Central memory CD8-positive, alpha-beta T cell (primary cell): ENCODE data around the gene SHISA7.
"Not testable (repeated sequence)": the region's sequence is repeated elsewhere in the genome, so short reads cannot be mapped to it uniquely, and the experiment has no call there.

ENCODE experiments used
- ATAC-seq: fragments of 150-1000 bp; cut with Tn5 transposase; replicated peaks from 2 replicates; pipeline ENCODE4 v1.10.0; 2022; ENCODE audit warnings: mild to moderate bottlenecking, moderate FRiP score, moderate number of reproducible peaks; ENCODE audit not compliant: poor library complexity, severe bottlenecking; ENCODE audit errors: extremely low read depth
- DNase-seq, 2 donors: peaks; one replicate each; pipeline ENCODE4 v3.0.0; 2021; ENCODE audit warnings: low spot score in 2 of 2
- H3K27ac Mint-ChIP-seq: one replicate; pipeline ENCODE4 v1.8.0; 2022; ENCODE audit warnings: low read depth, mild to moderate bottlenecking, moderate library complexity, mixed read lengths
- H3K27me3 Mint-ChIP-seq: one replicate; pipeline ENCODE4 v1.8.0; 2022; ENCODE audit warnings: mixed read lengths
- H3K36me3 Mint-ChIP-seq: one replicate; pipeline ENCODE4 v1.8.0; 2022; ENCODE audit warnings: mild to moderate bottlenecking, moderate library complexity, mixed read lengths; ENCODE audit not compliant: insufficient read depth
- H3K4me1 Mint-ChIP-seq: one replicate; pipeline ENCODE4 v1.8.0; 2022; ENCODE audit warnings: mixed read lengths
- H3K4me3 Mint-ChIP-seq: one replicate; pipeline ENCODE4 v1.8.0; 2022; ENCODE audit warnings: mild to moderate bottlenecking, moderate library complexity, mixed read lengths
- H3K9me3 Mint-ChIP-seq: one replicate; pipeline ENCODE4 v1.8.0; 2022; ENCODE audit warnings: mixed read lengths

The SHISA7 gene

DNA sequence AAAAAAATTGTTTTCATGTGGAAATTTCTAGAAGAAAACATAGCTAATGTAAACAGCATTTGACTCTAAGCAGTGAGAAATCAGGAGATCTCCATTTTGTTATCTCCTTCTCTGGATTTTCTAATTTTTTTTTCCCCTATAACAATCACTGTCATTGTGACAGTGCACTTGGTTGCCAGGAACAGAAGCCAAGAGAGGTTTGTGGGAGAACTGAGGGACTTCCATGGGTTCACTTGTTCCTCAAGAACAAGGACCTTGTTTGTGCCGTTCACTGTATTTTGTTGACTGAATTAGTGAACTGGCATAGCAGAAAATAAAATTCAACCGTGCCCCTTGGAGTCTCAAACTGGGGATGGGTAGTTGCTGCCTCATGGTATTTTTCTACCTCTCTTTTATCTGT lies 17.1 kb downstream of the SHISA7 start:
- ATAC-seq (no peak), DNase-seq (no peak)
- Mint-ChIP-seq H3K27me3 (peaks cover 45% of the 10 kb centered on the region), H3K4me3 (no peak overlapping the region), H3K9me3 (no peaks in the 10 kb centered on the region), H3K36me3 (peaks cover 1% of the 10 kb centered on the region), H3K4me1 (peaks cover 6% of the 10 kb centered on the region), H3K27ac (no peak overlapping the region)

DNA sequence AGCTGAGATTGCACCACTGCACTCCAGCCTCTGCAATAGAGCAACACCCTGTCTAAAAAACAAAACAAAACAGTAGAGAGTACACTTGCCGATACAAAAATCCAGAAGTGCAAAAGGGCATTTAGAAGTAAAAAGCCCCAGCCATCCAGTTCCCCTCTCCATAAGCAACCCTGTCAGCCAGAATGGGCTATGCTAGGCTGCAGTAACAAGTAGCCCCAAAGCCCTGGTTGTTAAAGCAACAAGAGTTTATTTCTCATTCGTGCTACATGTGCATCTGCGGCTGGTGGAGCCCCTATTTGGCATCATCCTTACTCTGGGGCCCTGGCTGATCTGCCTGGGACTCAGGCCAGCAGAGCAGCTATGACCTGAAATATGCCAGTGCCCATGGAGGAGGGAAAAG lies 18.6 kb downstream of the SHISA7 start:
- Mint-ChIP-seq H3K36me3 (peaks cover 1% of the 10 kb centered on the region), H3K4me3 (no peak overlapping the region), H3K27me3 (peaks cover 29% of the 10 kb centered on the region), H3K4me1 (peaks cover 6% of the 10 kb centered on the region), H3K27ac (no peak overlapping the region), H3K9me3 (no peaks in the 10 kb centered on the region)
- ATAC-seq (no peak), DNase-seq (no peak)

DNA sequence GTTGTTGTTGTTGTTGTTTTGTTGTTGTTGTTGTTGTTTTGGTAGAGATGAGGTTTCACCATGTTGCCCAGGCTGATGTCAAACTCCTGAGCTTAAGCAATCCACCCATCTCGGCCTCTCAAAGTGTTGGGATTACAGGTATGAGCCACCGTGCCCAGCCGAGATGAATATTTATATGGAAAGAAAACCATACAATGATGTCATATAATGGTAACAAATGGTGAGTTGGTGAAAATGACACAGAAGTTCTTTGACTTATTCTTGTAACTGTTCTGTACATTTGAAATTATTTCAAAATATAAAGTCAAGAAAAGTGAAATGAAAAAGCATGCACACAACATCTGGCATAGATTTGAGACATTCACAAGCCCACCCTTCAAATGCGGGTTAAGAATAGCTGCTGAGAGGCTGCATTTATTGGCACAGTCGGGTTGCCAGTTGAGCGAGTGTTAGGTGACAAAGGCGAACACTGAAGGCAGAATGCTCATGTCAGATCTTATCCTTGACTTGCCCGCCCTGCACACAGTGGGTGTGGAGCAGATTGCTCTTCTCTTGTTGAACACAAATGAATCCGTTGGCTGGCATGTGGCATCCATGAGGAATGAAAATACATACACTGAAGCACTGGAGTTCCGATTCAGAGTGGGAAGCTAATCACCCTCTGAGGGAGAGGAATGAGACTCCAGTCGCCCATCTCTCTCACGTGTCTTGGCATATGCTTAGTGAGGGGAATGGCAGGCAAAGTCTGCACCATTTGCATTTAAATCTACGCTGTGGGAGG lies 19.7 kb downstream of the SHISA7 start:
- ATAC-seq (no peak), DNase-seq (no peak)
- Mint-ChIP-seq H3K27ac (no peak overlapping the region), H3K4me1 (peaks cover 7% of the 10 kb centered on the region), H3K9me3 (no peaks in the 10 kb centered on the region), H3K27me3 (peaks cover 18% of the 10 kb centered on the region), H3K36me3 (peaks cover 1% of the 10 kb centered on the region), H3K4me3 (no peak overlapping the region)

DNA sequence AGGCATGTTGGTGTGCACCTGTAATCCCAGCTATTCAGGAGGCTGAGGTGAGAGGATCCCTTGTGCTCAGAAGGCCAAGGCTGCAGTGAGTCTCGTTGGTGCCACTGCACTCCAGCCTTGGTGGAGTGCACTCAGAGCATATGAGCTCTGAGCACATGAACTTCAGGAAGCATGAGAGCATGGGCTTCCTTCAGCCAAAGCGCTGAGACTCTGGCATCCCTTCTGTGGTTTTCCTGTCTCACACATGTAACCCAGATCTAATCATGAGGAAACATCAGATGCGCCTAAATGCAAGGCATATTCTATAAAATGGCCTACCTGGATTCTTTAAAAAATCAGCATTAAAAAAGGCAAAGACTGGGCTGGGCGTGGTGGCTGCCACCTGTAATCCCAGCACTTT lies 21.8 kb downstream of the SHISA7 start:
- peak in 1 of 2 donors; percentile 54 for DNase-seq

DNA sequence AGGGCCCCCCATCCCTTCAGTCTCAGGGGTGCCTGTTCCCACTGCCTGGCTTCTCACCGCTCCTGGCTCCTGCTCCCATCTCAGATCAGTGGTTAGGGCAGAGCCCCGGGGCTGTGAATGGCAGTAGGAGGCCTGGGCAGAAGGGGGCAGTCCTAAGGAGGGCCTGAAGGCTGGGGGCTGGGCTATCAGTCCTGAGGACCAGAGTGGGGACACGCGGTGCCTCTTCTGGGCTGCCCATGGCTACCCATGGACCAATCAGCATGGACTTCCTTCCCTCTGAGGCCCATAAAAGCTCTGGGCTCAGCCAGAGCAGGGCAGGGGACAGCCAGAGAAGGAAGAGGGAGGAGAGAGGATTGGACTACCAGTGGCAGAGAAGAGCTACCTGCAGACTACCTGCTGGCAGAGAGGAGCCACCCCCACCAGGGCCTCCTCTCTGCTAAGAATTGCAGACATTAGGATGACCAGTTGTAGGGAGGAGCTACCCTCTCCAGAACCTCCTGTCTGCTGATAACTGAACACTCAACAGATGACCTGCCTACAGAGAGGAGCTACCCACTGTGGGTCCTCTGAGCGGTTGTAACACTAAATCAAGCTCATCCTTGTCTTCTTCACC lies 23.4 kb downstream of the SHISA7 start:
- H3K4me1 Mint-ChIP-seq: peaks cover 11% of the 10 kb centered on the region
- H3K27me3 Mint-ChIP-seq: peaks cover 4% of the 10 kb centered on the region
- H3K27ac Mint-ChIP-seq: no peak overlapping the region
- H3K36me3 Mint-ChIP-seq: peaks cover 1% of the 10 kb centered on the region
- H3K9me3 Mint-ChIP-seq: no peaks in the 10 kb centered on the region
- H3K4me3 Mint-ChIP-seq: no peak overlapping the region
- DNase-seq (no peak), ATAC-seq (no peak)

More for the DNA sequence above, 21.8 kb downstream of the SHISA7 start:
- not testable (repeated sequence) for H3K36me3 Mint-ChIP-seq, H3K9me3 Mint-ChIP-seq
- Mint-ChIP-seq H3K27ac (peak overlapping the region; percentile 92), H3K4me1 (peaks cover 11% of the 10 kb centered on the region), H3K4me3 (peak overlapping the region; percentile 54), H3K27me3 (peaks cover 15% of the 10 kb centered on the region)
- ATAC-seq: peak; percentile 98

DNA sequence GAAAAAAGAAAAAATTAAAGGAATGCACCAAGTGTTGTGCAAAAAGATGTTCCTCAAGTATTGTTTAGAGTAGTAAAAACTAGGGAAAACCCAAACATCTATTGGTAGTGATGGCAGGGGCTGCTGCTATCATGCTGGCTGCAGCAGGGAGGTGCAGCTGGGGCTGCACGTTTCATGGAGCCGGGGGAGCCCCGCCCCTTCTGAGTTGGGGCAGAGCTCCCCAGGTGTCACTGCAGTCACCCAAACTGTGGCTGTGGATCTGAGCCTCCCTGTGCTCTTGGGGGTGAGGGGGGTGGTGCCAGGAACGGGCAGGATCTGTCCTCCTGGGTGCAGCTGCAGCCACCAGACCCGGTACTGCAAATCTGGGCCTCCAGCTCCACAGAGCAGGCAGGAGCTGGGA lies 24.0 kb downstream of the SHISA7 start:
- H3K4me3 Mint-ChIP-seq: no peak overlapping the region
- no peak overlapping the region for H3K27ac Mint-ChIP-seq
- peaks cover 1% of the 10 kb centered on the region for H3K36me3 Mint-ChIP-seq
- no peaks in the 10 kb centered on the region for H3K9me3 Mint-ChIP-seq
- H3K4me1 Mint-ChIP-seq: peaks cover 11% of the 10 kb centered on the region
- no peak for ATAC-seq
- no peak for DNase-seq
- no peaks in the 10 kb centered on the region for H3K27me3 Mint-ChIP-seq

DNA sequence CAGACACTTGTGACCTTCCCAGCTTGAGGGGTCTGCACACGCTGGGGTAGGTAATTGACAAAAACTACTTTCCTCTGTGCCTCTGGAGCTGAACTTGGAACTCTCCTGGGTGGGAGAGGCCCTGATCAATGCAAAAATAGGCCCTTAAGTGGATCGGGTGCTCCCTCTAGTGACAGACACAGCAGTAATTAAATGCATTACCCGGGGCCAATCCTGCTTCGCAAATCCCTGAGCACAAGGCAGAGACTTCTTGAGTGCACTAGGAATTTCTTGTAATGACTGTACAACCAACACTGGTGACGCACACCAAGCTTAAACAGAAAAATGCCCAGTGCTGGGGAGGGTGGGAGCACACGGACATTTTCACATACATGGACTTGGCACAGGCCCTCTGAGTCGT lies 24.9 kb downstream of the SHISA7 start:
- Mint-ChIP-seq H3K4me1 (peaks cover 11% of the 10 kb centered on the region), H3K27ac (no peak overlapping the region), H3K27me3 (no peaks in the 10 kb centered on the region), H3K4me3 (no peak overlapping the region), H3K36me3 (peaks cover 1% of the 10 kb centered on the region), H3K9me3 (no peaks in the 10 kb centered on the region)
- DNase-seq (peak; percentile 30 to 34), ATAC-seq (no peak)

DNA sequence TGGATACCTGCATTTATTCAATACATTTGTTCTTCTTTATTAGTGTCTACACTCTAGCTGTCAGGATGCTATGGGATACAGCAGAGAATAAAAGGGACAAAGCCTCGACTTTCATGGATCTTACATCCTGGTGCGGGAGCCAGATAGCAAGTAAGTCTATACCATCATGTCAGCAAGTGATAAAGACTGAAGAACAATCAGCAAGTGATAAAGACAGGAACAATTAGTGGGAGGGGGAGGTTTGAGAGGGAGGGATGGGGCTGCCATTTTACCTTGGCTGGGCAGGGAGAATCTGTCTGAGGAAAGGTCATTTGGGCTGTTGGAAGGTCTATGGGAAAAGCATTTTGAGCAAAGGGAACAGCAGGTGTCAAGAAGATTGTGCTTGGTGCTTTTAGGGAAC lies 32.9 kb downstream of the SHISA7 start:
- Mint-ChIP-seq H3K4me1 (peaks cover 26% of the 10 kb centered on the region), H3K27me3 (no peaks in the 10 kb centered on the region), H3K4me3 (no peak overlapping the region), H3K36me3 (peaks cover 20% of the 10 kb centered on the region), H3K9me3 (no peaks in the 10 kb centered on the region), H3K27ac (no peak overlapping the region)
- ATAC-seq: no peak
- DNase-seq: no peak

DNA sequence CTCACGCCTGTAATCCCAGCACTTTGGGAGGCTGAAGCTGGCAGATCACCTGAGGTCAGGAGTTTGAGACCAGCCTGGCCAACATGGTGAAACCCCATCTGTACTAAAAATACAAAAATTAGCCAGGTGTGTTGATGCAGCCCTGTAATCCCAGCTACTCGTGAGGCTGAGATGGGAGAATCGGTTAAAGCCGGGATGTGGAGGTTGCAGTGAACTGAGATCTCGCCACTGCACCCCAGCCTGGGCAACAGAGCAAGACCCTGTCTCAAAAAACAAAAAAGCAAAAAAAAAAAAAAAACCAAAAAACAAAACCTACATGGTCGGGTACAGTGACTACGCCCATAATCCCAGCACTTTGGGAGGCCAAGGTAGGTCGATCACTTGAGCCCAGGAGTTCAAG lies 33.9 kb downstream of the SHISA7 start:
- DNase-seq, H3K27me3 Mint-ChIP-seq, H3K9me3 Mint-ChIP-seq, H3K27ac Mint-ChIP-seq, ATAC-seq: not testable (repeated sequence)
- Mint-ChIP-seq H3K4me1 (peaks cover 26% of the 10 kb centered on the region), H3K4me3 (peak overlapping the region; percentile 82), H3K36me3 (peaks cover 22% of the 10 kb centered on the region)

DNA sequence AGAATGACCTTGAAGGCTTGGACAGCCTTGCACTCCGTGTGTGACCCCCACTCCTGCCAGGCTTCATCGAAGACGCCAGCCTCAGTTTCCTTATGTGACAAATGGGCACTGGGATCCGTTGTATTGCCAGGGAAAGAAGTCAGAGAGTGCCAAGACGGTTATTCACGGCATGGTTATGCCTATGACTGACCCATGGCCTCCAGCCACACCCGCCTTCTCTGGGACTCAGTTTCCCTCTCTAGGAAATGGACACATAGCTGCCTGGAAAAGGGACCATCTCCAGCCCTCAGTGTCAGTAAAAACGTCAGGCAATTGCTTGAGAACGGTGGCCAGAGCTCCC lies 34.6 kb downstream of the SHISA7 start:
- Mint-ChIP-seq H3K4me1 (peaks cover 26% of the 10 kb centered on the region), H3K27ac (peak overlapping the region; percentile 96), H3K27me3 (no peaks in the 10 kb centered on the region), H3K36me3 (peaks cover 28% of the 10 kb centered on the region), H3K4me3 (peak overlapping the region; percentile 82), H3K9me3 (no peaks in the 10 kb centered on the region)
- ATAC-seq (no peak), DNase-seq (no peak)

DNA sequence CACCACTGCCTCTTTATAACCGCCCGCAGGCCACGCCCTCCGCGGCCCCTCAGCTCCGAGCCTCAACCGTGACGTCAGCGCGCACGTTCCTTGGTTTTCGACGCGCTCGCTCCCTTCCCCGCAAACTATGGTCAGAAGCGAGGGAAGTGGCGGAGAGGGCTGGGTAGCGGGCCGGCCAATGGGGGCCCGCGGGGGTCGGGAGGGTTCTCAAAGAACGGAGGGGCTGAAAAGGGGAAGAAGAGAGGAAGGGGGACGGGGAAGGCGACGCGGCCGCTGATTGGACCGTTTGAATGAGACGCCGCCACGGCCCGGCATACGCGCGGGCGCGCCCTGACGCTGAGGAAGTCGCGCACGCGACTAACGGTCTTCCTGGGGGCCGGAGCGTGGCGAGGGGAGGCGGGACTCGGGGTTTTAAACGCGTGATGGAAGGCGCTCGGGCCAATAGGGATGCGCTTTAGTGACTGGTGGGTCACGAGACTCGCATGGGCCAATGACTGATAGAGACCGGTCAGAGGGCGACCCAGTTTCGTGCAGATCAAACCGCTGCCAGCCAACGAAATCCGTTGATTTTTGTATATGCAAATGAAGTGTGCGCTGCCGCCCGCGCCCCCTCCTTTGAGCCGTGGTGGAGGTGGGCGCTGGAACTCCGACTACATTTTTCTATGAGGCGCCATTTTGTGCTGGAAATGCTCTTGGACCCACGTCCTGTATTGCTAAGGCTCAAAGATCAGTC lies 35.1 kb downstream of the SHISA7 start:
- H3K27me3 Mint-ChIP-seq: no peaks in the 10 kb centered on the region
- H3K4me1 Mint-ChIP-seq: peaks cover 26% of the 10 kb centered on the region
- H3K27ac Mint-ChIP-seq: peak overlapping the region; percentile 96
- DNase-seq (peak; percentile 93 to 97), ATAC-seq (peak; percentile 94)
- peak overlapping the region; percentile 82 for H3K4me3 Mint-ChIP-seq
- H3K9me3 Mint-ChIP-seq: no peaks in the 10 kb centered on the region
- peaks cover 34% of the 10 kb centered on the region for H3K36me3 Mint-ChIP-seq

DNA sequence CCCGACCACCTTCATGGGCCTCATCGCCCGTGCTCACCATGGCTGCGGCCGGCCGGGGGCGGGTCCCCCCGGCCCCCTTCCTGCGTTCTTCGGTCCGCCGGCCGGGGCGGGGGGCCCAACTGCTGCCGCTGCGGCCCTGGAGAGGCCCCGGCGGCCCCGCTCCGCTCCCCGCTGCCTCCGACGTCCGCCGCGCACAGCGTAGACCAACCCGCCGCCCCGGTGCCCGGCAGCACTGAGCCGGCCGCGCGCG lies 35.6 kb downstream of the SHISA7 start, which contains the start of gene UBE2S:
TSS of gene UBE2S (minus strand) at position 239 of the 250 bp plus-strand sequence. CDS start at position 40, 199 bp downstream.
- ATAC-seq: not testable (repeated sequence)

More for the DNA sequence above, 35.6 kb downstream of the SHISA7 start, which contains the start of gene UBE2S:
- H3K36me3 Mint-ChIP-seq: peaks cover 38% of the 10 kb centered on the region
- H3K4me1 Mint-ChIP-seq: peaks cover 26% of the 10 kb centered on the region
- H3K27ac Mint-ChIP-seq: peak within 1 kb of the TSS; percentile 96
- not testable (repeated sequence) for H3K9me3 Mint-ChIP-seq, DNase-seq, H3K27me3 Mint-ChIP-seq
- peak within 1 kb of the TSS; percentile 82 for H3K4me3 Mint-ChIP-seq
